GM18502 (cell line): Measurements from ENCODE around the gene MYLK2.
"Not testable (repeated sequence)": the region's sequence is repeated elsewhere in the genome, so short reads cannot be mapped to it uniquely, and the experiment has no call there.

Experiments
- ATAC-seq: cut with Tn5 transposase; IDR thresholded peaks from one replicate; pipeline ENCODE4 v1.9.1; 2021; ENCODE audit warnings: mild to moderate bottlenecking; ENCODE audit not compliant: unreplicated experiment, poor library complexity

Gene MYLK2

DNA sequence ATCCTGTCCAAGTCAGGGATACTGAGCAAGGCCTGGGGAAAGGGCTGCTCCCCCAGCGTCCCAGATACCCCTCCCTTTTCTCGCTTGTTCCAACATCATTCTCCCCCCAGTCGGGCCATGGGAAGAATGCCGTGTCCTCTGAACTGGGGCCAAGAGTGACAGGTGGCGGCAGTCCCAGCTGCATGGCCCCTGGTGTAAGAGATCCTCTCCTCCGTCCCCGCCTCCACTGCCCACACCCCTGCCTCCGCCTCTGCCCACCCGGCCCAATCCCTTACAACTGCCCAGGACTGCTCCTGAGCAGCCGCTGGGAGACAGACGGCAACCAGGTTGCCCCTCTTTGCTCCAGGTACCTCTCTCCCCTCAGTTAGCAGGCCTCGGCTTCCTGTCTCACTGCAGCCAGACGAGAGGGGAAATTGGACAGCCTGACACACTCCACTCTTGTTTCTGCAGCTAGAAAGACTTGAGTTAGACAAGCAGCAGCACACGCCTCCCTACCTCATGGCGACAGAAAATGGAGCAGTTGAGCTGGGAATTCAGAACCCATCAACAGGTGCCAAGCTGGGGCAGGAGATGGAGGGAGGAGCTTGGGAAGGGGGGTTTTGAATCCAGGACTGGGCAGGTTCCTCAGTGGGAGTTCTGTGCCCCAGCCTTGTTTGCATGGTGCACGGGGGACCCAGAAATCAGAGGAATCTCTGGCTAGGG lies at the start of gene MYLK2:
Gene MYLK2, plus strand, starts transcription at position 274 of the 702 bp plus-strand sequence. Its CDS starts 225 bp downstream, at position 499.
- no peak for ATAC-seq

DNA sequence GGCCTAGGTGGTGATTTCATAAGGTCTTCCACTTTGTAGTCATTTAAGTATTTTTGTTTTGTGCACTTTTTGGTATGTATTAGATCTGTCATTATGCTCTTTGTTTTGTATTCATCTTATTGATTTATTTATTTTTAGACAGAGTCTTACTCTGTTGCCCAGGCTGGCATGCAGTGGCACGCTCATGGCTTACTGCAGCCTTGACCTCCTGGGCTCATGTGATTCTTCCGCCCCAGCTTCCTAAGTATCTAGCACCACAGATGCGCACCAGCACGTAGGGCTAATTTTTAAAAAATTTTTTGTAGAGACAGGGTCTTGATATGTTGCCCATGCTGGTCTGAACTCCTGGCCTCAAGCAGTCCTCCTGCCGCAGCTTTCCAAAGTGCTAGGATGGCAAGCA lies 49.5 kb upstream of the MYLK2 start:
- no peak for ATAC-seq

- no peak for ATAC-seq
These were observed 48.9 kb upstream of the MYLK2 start for GRCh38 chr20:31770243-31770642.

DNA sequence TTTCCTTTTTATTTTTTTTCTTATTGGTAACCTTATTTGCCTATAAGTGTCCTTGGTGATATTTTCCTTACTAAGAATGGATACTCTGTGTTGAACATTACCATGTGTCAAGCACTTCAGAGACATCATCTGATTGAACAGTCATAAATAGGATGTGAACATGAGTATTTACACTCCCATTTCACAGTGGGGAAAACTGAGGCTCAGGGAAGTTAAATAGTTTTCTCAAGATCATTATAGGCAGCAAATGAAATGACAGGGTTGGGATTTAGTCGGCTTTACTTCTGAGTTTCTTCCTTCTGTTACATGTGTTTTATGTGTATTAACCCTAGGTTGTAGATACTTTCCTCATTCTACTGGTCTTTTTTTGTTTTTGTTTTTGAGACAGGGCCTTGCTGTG lies 44.7 kb upstream of the MYLK2 start:
- ATAC-seq, result no peak

- ATAC-seq, result no peak
These were observed 38.3 kb upstream of the MYLK2 start for GRCh38 chr20:31780839-31781238.

GRCh38 chr20:31781945-31782344 lies 37.2 kb upstream of the MYLK2 start:
- no peak for ATAC-seq

DNA sequence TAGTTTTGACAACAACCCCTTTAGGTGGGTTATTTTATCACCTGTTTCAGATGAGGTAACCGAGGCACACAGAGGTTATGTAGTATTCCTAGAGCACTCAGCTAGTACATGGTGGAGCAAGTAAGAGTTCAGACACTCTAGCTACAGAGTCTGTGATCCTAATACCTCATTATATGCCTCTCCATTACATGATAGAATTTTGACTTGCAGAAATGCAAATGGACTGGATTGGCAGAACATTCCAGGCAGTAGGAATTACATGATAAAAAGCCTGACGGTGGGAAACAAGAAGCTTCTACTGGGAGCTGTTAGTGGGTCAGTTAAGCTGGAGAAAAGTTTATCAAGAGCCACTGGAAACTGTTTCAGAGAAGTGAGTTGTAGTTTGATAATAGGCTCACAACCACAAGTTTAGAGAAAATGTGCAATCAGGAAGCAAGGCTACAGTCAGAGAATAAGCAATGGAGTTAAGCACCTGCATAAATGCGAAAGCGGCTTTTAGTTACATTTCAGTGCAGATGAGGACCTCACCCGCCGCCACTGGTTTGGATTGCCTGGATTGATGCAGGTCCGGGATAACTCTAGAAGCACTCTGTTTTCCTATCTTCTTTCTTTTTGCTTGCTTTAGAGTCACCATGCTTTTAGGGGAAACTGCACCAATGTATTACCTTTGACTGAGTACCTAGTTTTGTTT lies 34.7 kb upstream of the MYLK2 start:
- ATAC-seq, result no peak

DNA sequence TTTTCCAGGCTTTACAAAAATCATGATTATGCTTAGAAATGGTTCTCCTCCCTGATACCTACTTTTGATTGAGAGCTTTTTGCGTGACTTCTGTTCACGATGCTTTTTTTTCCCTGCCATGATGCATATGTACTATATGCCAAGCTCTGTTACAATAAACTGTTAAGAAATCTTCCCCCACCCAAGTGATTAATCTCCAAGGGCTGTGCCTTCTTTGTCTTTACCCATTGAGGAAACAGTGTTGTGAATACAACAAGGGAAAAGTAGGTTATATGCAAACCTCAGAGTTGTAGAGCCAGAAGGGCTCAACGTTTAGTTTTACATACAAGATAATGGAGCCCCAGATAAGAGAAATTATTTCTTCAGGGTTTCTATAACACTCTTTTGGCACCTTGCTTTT lies 34.1 kb upstream of the MYLK2 start:
- ATAC-seq, result no peak

DNA sequence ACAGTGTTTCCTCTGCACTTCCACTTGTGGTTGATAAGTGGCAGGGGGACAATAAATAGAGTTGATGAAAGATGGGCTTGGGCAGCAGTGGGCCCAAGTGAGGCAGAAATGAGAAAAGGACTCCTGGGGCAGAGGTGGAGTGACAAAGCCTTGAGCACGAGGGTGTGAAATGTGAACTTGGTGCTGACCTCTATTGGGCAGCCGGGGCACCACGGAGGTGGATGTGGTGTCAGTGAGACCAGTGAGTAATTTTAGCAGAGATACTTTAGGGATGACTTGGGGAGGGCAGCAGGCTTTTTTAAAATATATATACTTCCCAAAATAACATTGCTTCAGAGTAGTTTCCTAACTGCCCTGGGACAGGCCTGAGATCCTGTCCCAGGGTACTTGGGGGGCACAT lies 30.6 kb upstream of the MYLK2 start:
- no peak for ATAC-seq

DNA sequence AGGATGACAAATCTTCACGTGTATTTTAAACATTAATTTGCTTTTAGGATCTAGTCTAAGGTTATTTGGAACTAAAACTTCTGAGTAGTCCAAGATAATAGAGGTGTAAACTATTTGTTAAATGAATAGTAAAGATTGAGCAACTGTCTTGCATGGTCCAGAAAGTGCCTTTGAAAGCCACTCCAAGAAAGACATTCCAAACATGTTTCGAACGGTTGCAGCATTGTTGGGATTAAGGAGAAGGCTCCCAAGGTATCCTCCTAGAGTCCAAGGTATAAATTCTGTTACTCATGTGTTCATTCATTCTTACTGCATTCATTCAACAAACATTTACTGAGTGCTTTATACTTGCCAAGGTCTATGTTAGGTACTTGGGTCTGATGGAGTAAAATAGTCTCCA lies 28.8 kb upstream of the MYLK2 start:
- no peak for ATAC-seq

GRCh38 chr20:31797364-31797763 lies 21.8 kb upstream of the MYLK2 start:
- no peak for ATAC-seq

GRCh38 chr20:31801508-31801907 lies 17.6 kb upstream of the MYLK2 start:
- ATAC-seq, result no peak

GRCh38 chr20:31803552-31804291 lies 15.4 kb upstream of the MYLK2 start:
- ATAC-seq, result no peak

DNA sequence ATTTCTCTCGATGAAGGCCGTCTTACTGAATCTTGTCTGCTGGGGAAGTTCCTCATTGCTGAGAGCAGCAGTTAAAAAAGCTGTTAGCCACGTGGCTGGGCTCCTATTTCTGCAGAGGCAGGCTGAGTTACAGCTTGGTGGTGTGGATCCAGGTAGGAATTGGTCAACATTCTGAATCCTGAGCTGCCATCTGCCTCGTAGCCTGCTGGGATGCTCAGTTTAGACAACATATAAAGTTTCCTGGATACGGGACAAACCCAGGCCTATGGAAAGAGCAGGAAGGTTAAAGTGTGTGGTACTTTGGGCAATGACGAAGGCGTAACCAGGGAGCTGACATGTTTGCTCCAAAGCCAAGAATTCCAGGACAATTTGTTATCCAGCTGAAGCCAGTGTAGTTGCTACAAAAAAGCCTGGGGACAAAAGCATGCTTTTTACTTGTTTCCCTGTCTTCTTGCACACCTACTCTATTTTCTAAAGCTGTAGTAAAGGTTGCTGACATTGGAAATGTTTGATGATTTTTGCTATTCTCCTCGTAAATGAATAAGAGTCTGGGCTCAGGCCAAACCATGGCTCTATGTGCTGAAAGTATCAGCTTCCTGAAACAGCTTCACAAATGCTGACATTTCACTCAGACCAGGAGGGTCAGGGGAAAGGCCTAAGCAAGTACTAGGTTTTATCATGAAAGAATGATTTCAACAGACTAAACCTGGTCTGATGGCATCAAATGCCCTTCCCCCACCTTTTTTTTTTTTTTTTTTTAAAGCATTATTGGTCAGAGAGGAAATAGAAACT lies 12.4 kb upstream of the MYLK2 start:
- no peak for ATAC-seq

DNA sequence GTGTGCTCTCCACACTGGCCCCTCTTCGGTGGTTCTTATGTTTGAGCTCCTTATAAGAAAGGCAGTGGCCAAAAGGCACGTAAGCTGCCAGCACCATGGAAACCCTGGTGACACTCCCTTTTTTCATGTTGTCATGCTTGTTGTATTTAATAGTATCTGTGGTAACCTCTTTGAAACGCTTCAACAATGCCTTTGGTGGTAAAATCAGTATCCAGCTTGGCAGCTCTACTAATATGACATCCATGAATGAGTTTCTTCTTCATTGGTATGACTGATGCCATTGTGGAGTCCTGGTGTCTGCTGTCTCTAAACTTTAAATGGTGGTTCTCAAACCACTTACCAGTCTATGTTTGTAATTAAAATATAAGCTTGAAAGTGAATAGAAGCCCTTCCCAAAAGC lies 10.7 kb upstream of the MYLK2 start:
- no peak for ATAC-seq

DNA sequence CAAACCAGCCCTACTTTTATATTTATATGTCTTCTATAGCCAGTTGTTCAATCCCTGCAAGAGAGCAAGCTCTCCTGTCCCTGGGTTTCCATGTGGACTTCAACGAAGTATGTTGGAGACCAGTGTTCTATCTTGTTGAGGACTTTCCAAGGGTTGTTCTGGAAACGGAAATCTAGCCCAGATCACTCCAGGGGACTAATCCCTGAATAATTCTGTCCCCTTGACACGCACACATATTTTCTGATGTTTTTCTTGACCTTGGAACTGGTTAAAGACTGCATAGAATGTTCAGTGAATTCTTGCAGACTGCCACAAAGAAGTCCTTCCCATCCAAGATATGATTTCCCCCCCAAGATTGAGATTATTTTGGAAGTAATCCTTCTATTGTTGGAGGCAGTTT lies 9.5 kb upstream of the MYLK2 start:
- no peak for ATAC-seq

DNA sequence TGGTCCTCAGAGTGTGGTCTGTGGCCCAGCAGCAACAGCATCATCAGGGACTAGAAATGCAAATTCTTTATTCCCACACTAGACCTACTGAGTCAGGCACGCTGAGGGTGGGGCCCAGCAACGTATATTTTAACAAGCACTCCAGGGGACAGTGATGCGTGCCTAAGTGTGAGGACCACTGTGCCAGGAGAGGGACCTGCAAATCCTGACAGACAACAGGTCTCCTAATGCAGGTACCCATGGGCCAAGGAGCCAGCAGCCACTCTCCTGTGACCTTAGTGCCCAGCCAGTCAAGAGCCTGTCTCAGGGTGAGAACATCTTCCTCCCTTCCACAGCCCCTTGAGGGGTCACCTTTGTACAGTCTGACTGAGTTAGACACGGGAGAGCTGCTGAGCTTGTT lies 8.0 kb upstream of the MYLK2 start:
- ATAC-seq, result no peak

DNA sequence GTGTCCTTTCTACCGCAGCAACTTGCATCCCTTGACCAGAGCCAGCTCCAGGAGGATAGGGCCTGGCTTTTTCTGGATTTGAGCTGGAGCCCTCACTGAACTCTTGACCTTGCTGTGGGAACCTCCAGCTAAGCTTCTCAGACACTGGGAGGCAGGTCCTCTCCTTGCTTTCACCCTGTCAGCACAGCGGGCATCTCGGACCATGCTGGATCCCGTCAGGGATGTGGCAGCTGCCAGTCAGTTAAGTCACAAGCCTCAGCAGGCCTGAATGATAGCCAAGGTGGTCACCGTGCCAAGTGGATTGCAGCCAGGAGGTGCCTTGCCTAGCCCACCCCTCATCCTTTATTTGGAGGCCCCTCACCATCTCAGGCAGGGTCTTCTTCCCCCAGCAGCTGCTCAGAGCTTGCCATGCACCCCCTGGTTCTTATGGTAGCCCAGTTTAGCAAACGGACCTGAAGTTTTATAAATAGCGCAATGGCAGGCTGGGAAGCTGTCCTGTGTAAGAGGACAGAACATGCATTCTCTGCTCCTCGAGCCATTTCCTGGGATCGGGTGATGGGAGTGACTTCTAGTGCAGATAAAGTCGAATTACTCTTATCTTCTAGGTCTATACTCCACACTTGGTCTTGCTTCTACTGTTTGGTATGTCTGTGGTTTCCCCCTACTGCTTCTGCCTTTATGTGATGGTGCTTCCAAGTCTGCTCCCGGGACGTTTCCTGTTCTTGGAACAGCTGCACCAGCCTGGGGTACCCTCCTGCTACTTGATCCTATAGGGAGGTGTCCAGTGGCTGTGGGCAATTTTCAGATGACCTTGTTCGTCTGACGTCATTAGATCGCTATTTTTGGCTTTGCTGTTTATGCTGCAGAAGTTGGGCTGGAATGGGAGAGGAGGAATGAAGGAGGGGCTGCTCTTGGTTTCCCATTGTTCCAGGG lies 7.1 kb upstream of the MYLK2 start:
- no peak for ATAC-seq

- ATAC-seq, result no peak
These were observed 5.5 kb upstream of the MYLK2 start for GRCh38 chr20:31813611-31814010.

GRCh38 chr20:31814142-31814541 lies 5.0 kb upstream of the MYLK2 start:
- ATAC-seq, result not testable (repeated sequence)
